ENCODE measurements around the gene NID1. TPM values are rescaled to one million over a fixed set of nuclear protein-coding genes. Genes with fewer than 3 reads are reported as not detected.
"Not testable (repeated sequence)": the region's sequence is repeated elsewhere in the genome, so short reads cannot be mapped to it uniquely, and the experiment has no call there.

The NID1 gene
- total RNA-seq, 4 donors from 2014 or later = 139 to 322 (median 244) TPM

DNA sequence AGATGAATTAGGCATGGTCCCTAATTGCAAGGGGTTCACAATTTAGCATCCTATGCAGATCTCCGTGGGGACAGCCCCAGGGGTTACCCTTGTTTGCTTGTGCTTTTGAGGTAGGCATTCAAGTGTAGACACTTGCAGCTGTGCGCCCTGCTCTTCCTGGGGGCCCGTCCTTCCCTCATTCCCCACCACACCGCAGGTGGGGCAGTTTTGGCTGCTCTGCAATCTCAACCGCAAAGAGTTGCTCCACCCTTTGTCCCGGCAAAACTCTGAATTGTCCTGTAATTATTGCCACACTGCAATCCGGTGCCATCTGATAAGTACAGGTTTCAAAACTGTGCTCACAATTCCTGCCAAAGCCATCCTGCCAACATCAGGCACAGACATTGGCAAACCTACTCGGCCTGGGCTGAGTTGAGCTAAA, 132.8 kb downstream of the NID1 start:
- Histone ChIP-seq H3K27ac (no peak overlapping the region), H3K27me3 (no peaks in the 10 kb centered on the region), H3K4me1 (peaks cover 0 to 8% (median 3%) of the 10 kb centered on the region in 3 donors), H3K4me3 (no peak overlapping the region), H3K9me3 (no peaks in the 10 kb centered on the region), H3K36me3 (no peaks in the 10 kb centered on the region)
- no CpG with 5 or more reads among the region's 8 CpGs for WGBS, 2 donors (ENCODE audit: low coverage in 1 of 2)
- ATAC-seq = no peak
- no peak for TF ChIP-seq POLR2AphosphoS5 (IDR thresholded peaks at IDR 0.05)
- TF ChIP-seq EP300 (IDR thresholded peaks at IDR 0.05) = no peak
- TF ChIP-seq POLR2A (IDR thresholded peaks at IDR 0.05) = no peak
- TF ChIP-seq, protein P1, sequence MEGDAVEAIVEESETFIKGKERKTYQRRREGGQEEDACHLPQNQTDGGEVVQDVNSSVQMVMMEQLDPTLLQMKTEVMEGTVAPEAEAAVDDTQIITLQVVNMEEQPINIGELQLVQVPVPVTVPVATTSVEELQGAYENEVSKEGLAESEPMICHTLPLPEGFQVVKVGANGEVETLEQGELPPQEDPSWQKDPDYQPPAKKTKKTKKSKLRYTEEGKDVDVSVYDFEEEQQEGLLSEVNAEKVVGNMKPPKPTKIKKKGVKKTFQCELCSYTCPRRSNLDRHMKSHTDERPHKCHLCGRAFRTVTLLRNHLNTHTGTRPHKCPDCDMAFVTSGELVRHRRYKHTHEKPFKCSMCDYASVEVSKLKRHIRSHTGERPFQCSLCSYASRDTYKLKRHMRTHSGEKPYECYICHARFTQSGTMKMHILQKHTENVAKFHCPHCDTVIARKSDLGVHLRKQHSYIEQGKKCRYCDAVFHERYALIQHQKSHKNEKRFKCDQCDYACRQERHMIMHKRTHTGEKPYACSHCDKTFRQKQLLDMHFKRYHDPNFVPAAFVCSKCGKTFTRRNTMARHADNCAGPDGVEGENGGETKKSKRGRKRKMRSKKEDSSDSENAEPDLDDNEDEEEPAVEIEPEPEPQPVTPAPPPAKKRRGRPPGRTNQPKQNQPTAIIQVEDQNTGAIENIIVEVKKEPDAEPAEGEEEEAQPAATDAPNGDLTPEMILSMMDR (IDR thresholded peaks at IDR 0.05) = no peak

GRCh38 chr1:235931171-235931738, 133.6 kb downstream of the NID1 start:
- Histone ChIP-seq H3K4me1 (peaks cover 0 to 8% (median 3%) of the 10 kb centered on the region in 3 donors), H3K27ac (no peak overlapping the region), H3K9me3 (no peaks in the 10 kb centered on the region), H3K27me3 (no peaks in the 10 kb centered on the region), H3K4me3 (no peak overlapping the region), H3K36me3 (no peaks in the 10 kb centered on the region)
- TF ChIP-seq, protein P1 (IDR thresholded peaks at IDR 0.05) = no peak
- no peak for TF ChIP-seq EP300 (IDR thresholded peaks at IDR 0.05)
- TF ChIP-seq POLR2AphosphoS5 (IDR thresholded peaks at IDR 0.05) = no peak
- TF ChIP-seq POLR2A (IDR thresholded peaks at IDR 0.05) = no peak
- 48 to 63% methylated on average over 7 to 8 of the region's 8 CpGs for WGBS, 2 donors (ENCODE audit: low coverage in 1 of 2)
- ATAC-seq = no peak

- Histone ChIP-seq H3K4me1 (peaks cover 0 to 4% (median 0%) of the 10 kb centered on the region in 3 donors), H3K9me3 (no peaks in the 10 kb centered on the region), H3K4me3 (no peak overlapping the region), H3K27ac (no peak overlapping the region), H3K36me3 (no peaks in the 10 kb centered on the region), H3K27me3 (no peaks in the 10 kb centered on the region)
- 45 to 63% methylated on average over 5 to 8 of the region's 8 CpGs for WGBS, 2 donors (ENCODE audit: low coverage in 1 of 2)
- TF ChIP-seq EP300 (IDR thresholded peaks at IDR 0.05) = no peak
- no peak for TF ChIP-seq POLR2A (IDR thresholded peaks at IDR 0.05)
- no peak for TF ChIP-seq POLR2AphosphoS5 (IDR thresholded peaks at IDR 0.05)
- TF ChIP-seq, protein P1 (IDR thresholded peaks at IDR 0.05) = no peak
- no peak for ATAC-seq
These were observed 134.3 kb downstream of the NID1 start for GRCh38 chr1:235930543-235930942.

GRCh38 chr1:235929216-235929615, 135.7 kb downstream of the NID1 start:
- TF ChIP-seq POLR2AphosphoS5 (IDR thresholded peaks at IDR 0.05) (no peak), EP300 (IDR thresholded peaks at IDR 0.05) (no peak), POLR2A (IDR thresholded peaks at IDR 0.05) (no peak)
- TF ChIP-seq, protein P1 (IDR thresholded peaks at IDR 0.05) = no peak
- Histone ChIP-seq H3K4me3 (no peak overlapping the region), H3K27ac (no peak overlapping the region), H3K27me3 (no peaks in the 10 kb centered on the region), H3K4me1 (no peaks in the 10 kb centered on the region), H3K36me3 (no peaks in the 10 kb centered on the region), H3K9me3 (no peaks in the 10 kb centered on the region)
- 66 to 71% methylated on average over 3 to 4 of the region's 4 CpGs for WGBS, 2 donors (ENCODE audit: low coverage in 1 of 2)
- no peak for ATAC-seq

GRCh38 chr1:235928197-235928596, 136.7 kb downstream of the NID1 start:
- Histone ChIP-seq H3K4me1 (peaks cover 0 to 8% (median 0%) of the 10 kb centered on the region in 3 donors), H3K27me3 (no peaks in the 10 kb centered on the region), H3K36me3 (no peaks in the 10 kb centered on the region), H3K27ac (no peak overlapping the region), H3K4me3 (no peak overlapping the region), H3K9me3 (no peaks in the 10 kb centered on the region)
- TF ChIP-seq POLR2AphosphoS5 (IDR thresholded peaks at IDR 0.05) (no peak), EP300 (IDR thresholded peaks at IDR 0.05) (no peak), POLR2A (IDR thresholded peaks at IDR 0.05) (no peak)
- TF ChIP-seq, protein P1 (IDR thresholded peaks at IDR 0.05) = no peak
- 90 to 92% methylated on average over 2 of the region's 2 CpGs for WGBS, 2 donors (ENCODE audit: low coverage in 1 of 2)
- no peak for ATAC-seq

GRCh38 chr1:235927551-235927950, 137.3 kb downstream of the NID1 start:
- H3K4me3 ChIP-seq, ATAC-seq, H3K27ac ChIP-seq, H3K4me1 ChIP-seq, H3K36me3 ChIP-seq, H3K9me3 ChIP-seq, H3K27me3 ChIP-seq: not testable (repeated sequence)

Measured in gastroesophageal sphincter (tissue), 4 donors.